K562 (cell line): ENCODE results near the gene PLA2R1.

Experiments
- CTCF ChIP-seq, 3 experiments: IDR thresholded peaks in 2 of 3; conservative IDR thresholded peaks in 1 of 3; 2 replicates each; pipeline ENCODE4 v1.5.1; 2011 to 2012; ENCODE audit warnings: low read length in 3 of 3, mild to moderate bottlenecking in 3 of 3, control low read depth in 2 of 3, improper control_type of control experiment in 1 of 3, inconsistent platforms in 1 of 3, low read depth in 1 of 3, mixed read lengths in 1 of 3, moderate library complexity in 1 of 3; ENCODE audit not compliant: insufficient read depth in 2 of 3
- HDGF ChIP-seq: fragments of 450-650 bp; IDR thresholded peaks from 2 replicates; pipeline ENCODE4 v1.6.1; 2016
- ZBED1 ChIP-seq: IDR thresholded peaks from 2 replicates; pipeline ENCODE4 v1.6.1; 2014
- ZNF75A ChIP-seq: fragments of 450-650 bp; formaldehyde crosslinking; IDR thresholded peaks from 2 replicates; pipeline ENCODE4 v1.4.0; 2020; ENCODE audit warnings: mild to moderate bottlenecking

GRCh38 chr2:159987181-159987580, 75.2 kb downstream of the PLA2R1 start:
- no peak for TF ChIP-seq CTCF (IDR thresholded peaks at IDR 0.05 in 2 of 3, conservative IDR thresholded peaks at IDR 0.05 in 1 of 3; ENCODE audit: insufficient read depth in 2 of 3, low read depth in 1 of 3, low read length in 3 of 3)
- no peak for TF ChIP-seq ZBED1
- no peak for TF ChIP-seq HDGF
- no peak for TF ChIP-seq ZNF75A (CRISPR knock-in tag)
